HCT116 (cell line): ENCODE results near the gene BORA. TPM values are rescaled to one million over a fixed set of nuclear protein-coding genes. Genes with fewer than 3 reads are reported as not detected.

ENCODE experiments used
- ATAC-seq: fragments of 200-7000 bp; cut with Tn5 transposase; 2 replicates; pipeline ENCODE4 v1.9.1; 2020; ENCODE audit warnings: mild to moderate bottlenecking, moderate library complexity
- BruUV-seq: library from RNA; stranded (reverse); fragments of 400-500 nt; replicated peaks from 2 replicates; lab custom pipeline; 2021; lab: Mats Ljungman, UMichigan
- CTCF ChIA-PET: fragments of 300-600 bp; sonication (Branson Sonifier 250); formaldehyde crosslinking; loops from one replicate; lab custom pipeline; 2021; ENCODE audit warnings: antibody characterized with exemption; lab: Charles Lee
- POLR2A ChIA-PET: fragments of 300-600, 350-600 bp; sonication (Branson Sonifier 250); formaldehyde crosslinking; loops from one replicate; lab custom pipeline; 2021; ENCODE audit warnings: antibody characterized with exemption; lab: Charles Lee
- RAD21 ChIA-PET, 2 experiments: fragments of 300-600 bp; sonication (Branson Sonifier 250); formaldehyde crosslinking; loops; one replicate each; lab custom pipeline; 2023; ENCODE audit warnings: low total read pairs in 2 of 2; ENCODE audit not compliant: uncharacterized antibody in 2 of 2, unreplicated experiment in 2 of 2, low non-redundant PET in 1 of 2; lab: Charles Lee
- DNase-seq: peaks from one replicate; pipeline ENCODE4 v3.0.0-alpha.2; 2010; ENCODE audit warnings: low read depth, low spot score
- H2AFZ ChIP-seq: fragments of 200-600 bp; shearing (Covaris generic), sonication (generic); 2 replicates; pipeline ENCODE4 v1.6.1; 2017; ENCODE audit warnings: low read depth, mixed run types, mixed read lengths, antibody characterized with exemption, low read length; ENCODE audit not compliant: poor library complexity, severe bottlenecking
- H3K27ac ChIP-seq: 2 replicates; pipeline ENCODE4 v1.5.1; 2012; ENCODE audit warnings: low read depth, low read length
- H3K27me3 ChIP-seq: fragments of 200-600 bp; sonication (generic); 2 replicates; pipeline ENCODE4 v1.6.1; 2016; ENCODE audit warnings: mixed run types, low read length, mixed read lengths; ENCODE audit not compliant: insufficient read depth
- H3K36me3 ChIP-seq, 2 experiments: fragments of 200-500 bp in 1 of 2; fragments of 200-600 bp in 1 of 2; sonication (Bioruptor generic) in 1 of 2; sonication (generic) in 1 of 2; 2 replicates each; pipeline versions ENCODE4 v1.5.1 to v1.6.1; 2014 to 2016; ENCODE audit warnings: low read length in 2 of 2, inconsistent platforms in 1 of 2, mixed read lengths in 1 of 2, mixed run types in 1 of 2; ENCODE audit not compliant: insufficient read depth in 2 of 2, control insufficient read depth in 1 of 2
- H3K4me1 ChIP-seq, 2 experiments: fragments of 200-600 bp in 1 of 2; sonication (generic) in 1 of 2; 2 replicates each; pipeline versions ENCODE4 v1.5.1 to v1.6.1; 2012 to 2017; ENCODE audit warnings: low read length in 2 of 2, inconsistent platforms in 1 of 2, mild to moderate bottlenecking in 1 of 2, mixed read lengths in 1 of 2, mixed run types in 1 of 2, moderate library complexity in 1 of 2; ENCODE audit not compliant: insufficient read depth in 2 of 2, control insufficient read depth in 1 of 2
- H3K4me2 ChIP-seq: fragments of 200-600 bp; sonication (generic); 2 replicates; pipeline ENCODE4 v1.6.1; 2017; ENCODE audit warnings: mixed run types, low read length, mixed read lengths
- H3K4me3 ChIP-seq, 2 experiments: fragments of 200-600 bp in 1 of 2; sonication (generic) in 1 of 2; replicated peaks in 1 of 2; 2 replicates each; pipeline ENCODE4 v1.5.1; 2011 to 2016; ENCODE audit warnings: low read length in 2 of 2, control low read depth in 1 of 2, low read depth in 1 of 2, mild to moderate bottlenecking in 1 of 2, mixed read lengths in 1 of 2, mixed run types in 1 of 2
- H3K79me2 ChIP-seq: fragments of 200-600 bp; sonication (generic); 2 replicates; pipeline ENCODE4 v1.6.1; 2017; ENCODE audit warnings: mild to moderate bottlenecking, mixed run types, low read length, moderate library complexity, mixed read lengths; ENCODE audit not compliant: insufficient read depth
- H3K9ac ChIP-seq: fragments of 200-600 bp; sonication (generic); 2 replicates; pipeline ENCODE4 v1.6.1; 2016; ENCODE audit warnings: low read length, mixed read lengths
- H3K9me2 ChIP-seq: fragments of 200-600 bp; sonication (generic), shearing (Covaris generic); 2 replicates; pipeline ENCODE4 v1.6.1; 2017; ENCODE audit warnings: mixed run types, mild to moderate bottlenecking, moderate library complexity; ENCODE audit not compliant: insufficient read depth
- H3K9me3 ChIP-seq, 2 experiments: fragments of 200-500 bp in 1 of 2; fragments of 200-600 bp in 1 of 2; sonication (Bioruptor generic) in 1 of 2; sonication (generic) in 1 of 2; 2 replicates each; pipeline ENCODE4 v1.6.1; 2014 to 2017; ENCODE audit warnings: low read length in 2 of 2, mixed read lengths in 2 of 2, inconsistent platforms in 1 of 2, low read depth in 1 of 2, mild to moderate bottlenecking in 1 of 2, mixed run types in 1 of 2, moderate library complexity in 1 of 2; ENCODE audit not compliant: control insufficient read depth in 1 of 2, insufficient read depth in 1 of 2
- H4K20me1 ChIP-seq: fragments of 200-600 bp; sonication (generic), shearing (Covaris generic); 2 replicates; pipeline ENCODE4 v1.6.1; 2017; ENCODE audit warnings: mixed run types, mild to moderate bottlenecking, moderate library complexity; ENCODE audit not compliant: insufficient read depth
- CEBPB ChIP-seq: IDR thresholded peaks from 2 replicates; pipeline ENCODE4 v1.6.1; 2012; ENCODE audit warnings: low read depth
- CTCF ChIP-seq, 3 experiments: fragments of 200-600 bp in 1 of 3; sonication (generic) in 1 of 3; IDR thresholded peaks in 2 of 3; conservative IDR thresholded peaks in 1 of 3; 2 replicates each; pipeline ENCODE4 v1.5.1; 2012 to 2017; ENCODE audit warnings: low read depth in 2 of 3, low read length in 2 of 3, antibody characterized with exemption in 1 of 3, borderline replicate concordance in 1 of 3, control low read depth in 1 of 3, mild to moderate bottlenecking in 1 of 3, mixed read lengths in 1 of 3, mixed run types in 1 of 3, moderate library complexity in 1 of 3; ENCODE audit not compliant: insufficient read depth in 1 of 3
- EGR1 ChIP-seq: IDR thresholded peaks from 2 replicates; pipeline ENCODE4 v1.6.1; 2012; ENCODE audit warnings: low read depth
- ELF1 ChIP-seq: IDR thresholded peaks from 2 replicates; pipeline ENCODE4 v1.6.1; 2012; ENCODE audit warnings: low read depth, borderline replicate concordance
- EZH2phosphoT487 ChIP-seq: fragments of 200-600 bp; IDR thresholded peaks from 2 replicates; pipeline ENCODE4 v1.6.1; 2018; ENCODE audit warnings: antibody characterized with exemption, borderline replicate concordance
- JUND ChIP-seq: IDR thresholded peaks from 2 replicates; pipeline ENCODE4 v1.6.1; 2012
- MAX ChIP-seq: IDR thresholded peaks from 2 replicates; pipeline ENCODE4 v1.6.1; 2012
- POLR2A ChIP-seq: IDR thresholded peaks from 2 replicates; pipeline ENCODE4 v1.7.0; 2011; ENCODE audit warnings: borderline replicate concordance; ENCODE audit not compliant: insufficient read depth, insufficient read length; ENCODE audit errors: extremely low read depth
- POLR2AphosphoS5 ChIP-seq: IDR thresholded peaks from 2 replicates; pipeline ENCODE4 v1.6.1; 2011; ENCODE audit warnings: mild to moderate bottlenecking, low read depth, low read length, moderate library complexity
- SIN3A ChIP-seq: IDR thresholded peaks from 2 replicates; pipeline ENCODE4 v1.6.1; 2012; ENCODE audit warnings: low read depth
- SP1 ChIP-seq: IDR thresholded peaks from 2 replicates; pipeline ENCODE4 v1.6.1; 2012; ENCODE audit warnings: low read depth
- SRF ChIP-seq: IDR thresholded peaks from 2 replicates; pipeline ENCODE4 v1.6.1; 2012; ENCODE audit warnings: low read depth
- TCF7L2 ChIP-seq: IDR thresholded peaks from 2 replicates; pipeline ENCODE4 v1.7.0; 2011; ENCODE audit warnings: borderline replicate concordance, inconsistent platforms; ENCODE audit not compliant: insufficient read depth, insufficient read length; ENCODE audit errors: extremely low read depth
- YY1 ChIP-seq: IDR thresholded peaks from 2 replicates; pipeline ENCODE4 v1.6.1; 2011; ENCODE audit warnings: low read length, low read depth, moderate library complexity, mild to moderate bottlenecking; ENCODE audit not compliant: insufficient replicate concordance; ENCODE audit errors: extremely low read depth
- ZBTB33 ChIP-seq: IDR thresholded peaks from 2 replicates; pipeline ENCODE4 v1.6.1; 2011; ENCODE audit warnings: mild to moderate bottlenecking, low read length, moderate library complexity; ENCODE audit not compliant: insufficient replicate concordance; ENCODE audit errors: extremely low read depth
- ZFX ChIP-seq: fragments of 450-650 bp; IDR thresholded peaks from 2 replicates; pipeline ENCODE4 v1.6.1; 2017
- intact Hi-C: fragments of 100-400 bp; cut with micrococcal nuclease; formaldehyde crosslinking; loops from 2 replicates; pipeline ENCODE4 v1.10.0; 2022
- total RNA-seq: library from RNA; stranded (reverse); gene quantifications from one replicate; pipeline ENCODE4 v1.2.1, GENCODE V29; 2021; ENCODE audit not compliant: unreplicated experiment

Gene BORA
- total RNA-seq, 1 experiment from 2014 or later: 27.6 TPM

- POLR2A ChIA-PET: no interaction called here
Measured at GRCh38 chr13:72781451-72782439, 54.0 kb downstream of the BORA start, which contains the start of the genes DIS3 and PIBF1. DIS3 (minus strand) TSS chr13:72781900; CDS start chr13:72781832, 68 bp downstream. PIBF1 (plus strand) TSS chr13:72782133; CDS start chr13:72783470, 1,337 bp downstream.

More at GRCh38 chr13:72781451-72782439, 54.0 kb downstream of the BORA start, which contains the start of the genes DIS3 and PIBF1:
- BruUV-seq: no TSS peak
- Histone ChIP-seq H4K20me1 (no peaks in the 10 kb centered on the region), H2AFZ (no peak within 1 kb of the TSS), H3K27me3 (no peaks in the 10 kb centered on the region), H3K4me2 (peak within 1 kb of the TSS; percentile 86), H3K9ac (peak within 1 kb of the TSS; percentile 89), H3K9me3 (no peaks in the 10 kb centered on the region), H3K36me3 (peaks cover 24 to 38% of the 10 kb centered on the region in 2 experiments; a peak in 3 of 4 replicates), H3K9me2 (no peaks in the 10 kb centered on the region), H3K27ac (peak within 1 kb of the TSS; percentile 82), H3K79me2 (peaks cover 93% of the 10 kb centered on the region), H3K4me1 (peaks cover 5 to 14% of the 10 kb centered on the region in 2 experiments), H3K4me3 (peak within 1 kb of the TSS; percentile 88 to 94)
- peak; percentile 96 for ATAC-seq
- DNase-seq: peak; percentile 96
- intact Hi-C loops: loop anchor here (5.0 kb wide), 1 partner anchor 54 kb away; the partner anchor contains the start of genes BORA and MZT1
- CTCF ChIA-PET: no interaction called here
- TF ChIP-seq SIN3A (peak; percentile 76), CTCF (IDR thresholded peaks at IDR 0.05 in 2 of 3, conservative IDR thresholded peaks at IDR 0.05 in 1 of 3; ENCODE audit: borderline replicate concordance in 1 of 3, insufficient read depth in 1 of 3, low read depth in 2 of 3, low read length in 2 of 3) (peak in 1 of 3 experiments; percentile 29; a peak in 1 of 6 replicates), SRF (no peak), ELF1 (peak; percentile 72), JUND (no peak), ZFX (peak; percentile 35; the same call in 1 of the 2 replicates), POLR2A (peak; percentile 83), MAX (peak; percentile 60), SP1 (peak; percentile 75), POLR2AphosphoS5 (peak; percentile 84), EGR1 (peak; percentile 74; the same call in 1 of the 2 replicates), YY1 (peak; percentile 51), TCF7L2 (no peak), CEBPB (no peak), EZH2phosphoT487 (no peak), ZBTB33 (peak; percentile 92)
- RAD21 ChIA-PET: no interaction called here
